Fibroblast of lung (primary cell): ENCODE measurements around the gene PRKCH. TPM values are rescaled to one million over a fixed set of nuclear protein-coding genes. Genes with fewer than 3 reads are reported as not detected.

Experiments
- DNase-seq, 2 donors: peaks; one replicate each; pipeline versions ENCODE4 v3.0.0 to v3.0.0-alpha.2; 2010; ENCODE audit warnings: low read depth in 2 of 2
- H2AFZ ChIP-seq: 2 replicates; pipeline ENCODE4 v1.5.1; 2012; ENCODE audit warnings: low read length, control low read depth, inconsistent platforms
- H3K27ac ChIP-seq: 2 replicates; pipeline ENCODE4 v1.5.1; 2011; ENCODE audit warnings: low read length, control low read depth; ENCODE audit not compliant: insufficient read depth
- H3K27me3 ChIP-seq: 2 replicates; pipeline ENCODE4 v1.5.1; 2011; ENCODE audit warnings: mild to moderate bottlenecking, low read length; ENCODE audit not compliant: control insufficient read depth, insufficient read depth
- H3K36me3 ChIP-seq: 2 replicates; pipeline ENCODE4 v1.5.1; 2011; ENCODE audit warnings: low read length; ENCODE audit not compliant: control insufficient read depth, insufficient read depth
- H3K4me1 ChIP-seq: 2 replicates; pipeline ENCODE4 v1.5.1; 2011; ENCODE audit warnings: low read length; ENCODE audit not compliant: control insufficient read depth, insufficient read depth; ENCODE audit errors: extremely low read depth
- H3K4me2 ChIP-seq: 2 replicates; pipeline ENCODE4 v1.5.1; 2011; ENCODE audit warnings: low read length, control low read depth; ENCODE audit not compliant: insufficient read depth; ENCODE audit errors: extremely low read depth
- H3K4me3 ChIP-seq, 4 experiments: fragments of 200-600 bp in 1 of 4; sonication (generic) in 1 of 4; replicated peaks in 1 of 4; 2 replicates each; pipeline ENCODE4 v1.5.1; 2011 to 2016; ENCODE audit warnings: low read length in 4 of 4, low read depth in 3 of 4, mild to moderate bottlenecking in 3 of 4, control low read depth in 2 of 4, inconsistent platforms in 1 of 4, mixed read lengths in 1 of 4; ENCODE audit not compliant: insufficient read depth in 1 of 4; ENCODE audit errors: control extremely low read depth in 1 of 4
- H3K79me2 ChIP-seq: 2 replicates; pipeline ENCODE4 v1.5.1; 2012; ENCODE audit warnings: mild to moderate bottlenecking, low read length, inconsistent platforms; ENCODE audit not compliant: control insufficient read depth, insufficient read depth
- H3K9ac ChIP-seq: 2 replicates; pipeline ENCODE4 v1.5.1; 2011; ENCODE audit warnings: mild to moderate bottlenecking, low read length, control low read depth; ENCODE audit not compliant: insufficient read depth
- H3K9me3 ChIP-seq: 2 replicates; pipeline ENCODE4 v1.5.1; 2012; ENCODE audit warnings: low read depth, low read length; ENCODE audit not compliant: control insufficient read depth, insufficient read depth
- H4K20me1 ChIP-seq: 2 replicates; pipeline ENCODE4 v1.5.1; 2011; ENCODE audit warnings: low read length; ENCODE audit not compliant: control insufficient read depth, insufficient read depth; ENCODE audit errors: extremely low read depth
- EZH2 ChIP-seq: IDR thresholded peaks from 2 replicates; pipeline ENCODE4 v1.5.1; 2012; ENCODE audit warnings: low read length, control low read depth, mild to moderate bottlenecking; ENCODE audit errors: missing control alignments
- polyA plus RNA-seq, 2 donors: library from polyadenylated mRNA; depleted of rRNA in 1 of 2; stranded (reverse) in 1 of 2; unstranded in 1 of 2; fragments of >200 nt; gene quantifications; 2 replicates each; pipeline ENCODE4 v1.2.1, GENCODE V29; 2011 to 2012; ENCODE audit warnings: missing spikeins in 1 of 2
- total RNA-seq: library from RNA; depleted of rRNA; stranded (reverse); fragments of >200 nt; gene quantifications from 2 replicates; pipeline ENCODE4 v1.2.1, GENCODE V29; 2014
- TF ChIP-seq, protein P1 (sequence below), 2 donors: IDR thresholded peaks in 1 of 2; conservative IDR thresholded peaks in 1 of 2; 1 replicate in 1 of 2; 2 replicates in 1 of 2; pipeline ENCODE4 v1.5.1; 2011 to 2012; ENCODE audit warnings: low read length in 2 of 2, control low read depth in 1 of 2, inconsistent platforms in 1 of 2, low read depth in 1 of 2, mild to moderate bottlenecking in 1 of 2

Gene PRKCH
- total and polyA plus RNA-seq, 2 donors (not counting 1 experiment from before 2014, with no cell fraction given), result 2.9 to 5.4 TPM

DNA sequence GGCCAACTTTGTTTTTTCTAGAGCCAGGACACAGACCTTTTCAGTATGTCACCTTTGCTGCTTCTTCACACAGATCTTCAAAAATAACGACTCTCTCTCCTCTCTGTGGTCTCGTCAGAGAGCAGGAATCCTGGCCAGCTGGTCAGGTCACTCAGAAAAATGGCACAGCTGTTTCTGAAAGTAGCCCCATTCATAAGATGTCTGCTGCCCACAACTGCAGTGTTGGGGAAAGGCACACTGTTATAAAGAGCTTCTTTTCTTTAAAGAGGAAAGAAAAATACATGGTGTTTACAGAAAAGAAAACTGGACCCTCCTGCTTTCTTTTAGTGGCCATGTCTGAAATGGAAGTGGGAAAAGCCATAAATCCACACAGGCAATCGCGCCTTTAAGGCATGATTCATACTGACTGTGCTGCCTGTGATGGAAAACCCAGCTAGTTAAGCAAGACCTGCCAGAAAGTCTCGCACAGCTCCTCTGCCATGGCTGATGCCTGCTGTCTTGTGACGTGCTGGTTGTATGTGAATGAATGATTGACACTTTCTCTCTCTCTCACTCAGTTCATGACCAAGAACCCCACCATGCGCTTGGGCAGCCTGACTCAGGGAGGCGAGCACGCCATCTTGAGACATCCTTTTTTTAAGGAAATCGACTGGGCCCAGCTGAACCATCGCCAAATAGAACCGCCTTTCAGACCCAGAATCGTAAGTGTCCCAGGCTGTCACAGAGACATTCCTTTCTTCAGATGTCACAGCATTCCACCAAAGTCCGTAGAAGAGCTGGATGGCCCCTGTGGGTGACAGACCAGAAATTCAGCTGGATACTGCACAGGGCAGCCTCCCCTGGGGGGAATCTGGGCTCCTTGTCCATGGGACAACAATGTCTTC lies 226.0 kb downstream of the PRKCH start:
- Histone ChIP-seq H3K4me2 (peak overlapping the region; percentile 13), H3K9ac (peak overlapping the region; percentile 28), H3K36me3 (no peaks in the 10 kb centered on the region), H3K79me2 (no peaks in the 10 kb centered on the region), H3K4me1 (peaks cover 21% of the 10 kb centered on the region), H4K20me1 (no peaks in the 10 kb centered on the region), H3K9me3 (no peaks in the 10 kb centered on the region), H3K4me3 (no peak overlapping the region), H3K27me3 (no peaks in the 10 kb centered on the region), H3K27ac (peak overlapping the region; percentile 82), H2AFZ (no peak overlapping the region)
- TF ChIP-seq, protein P1, sequence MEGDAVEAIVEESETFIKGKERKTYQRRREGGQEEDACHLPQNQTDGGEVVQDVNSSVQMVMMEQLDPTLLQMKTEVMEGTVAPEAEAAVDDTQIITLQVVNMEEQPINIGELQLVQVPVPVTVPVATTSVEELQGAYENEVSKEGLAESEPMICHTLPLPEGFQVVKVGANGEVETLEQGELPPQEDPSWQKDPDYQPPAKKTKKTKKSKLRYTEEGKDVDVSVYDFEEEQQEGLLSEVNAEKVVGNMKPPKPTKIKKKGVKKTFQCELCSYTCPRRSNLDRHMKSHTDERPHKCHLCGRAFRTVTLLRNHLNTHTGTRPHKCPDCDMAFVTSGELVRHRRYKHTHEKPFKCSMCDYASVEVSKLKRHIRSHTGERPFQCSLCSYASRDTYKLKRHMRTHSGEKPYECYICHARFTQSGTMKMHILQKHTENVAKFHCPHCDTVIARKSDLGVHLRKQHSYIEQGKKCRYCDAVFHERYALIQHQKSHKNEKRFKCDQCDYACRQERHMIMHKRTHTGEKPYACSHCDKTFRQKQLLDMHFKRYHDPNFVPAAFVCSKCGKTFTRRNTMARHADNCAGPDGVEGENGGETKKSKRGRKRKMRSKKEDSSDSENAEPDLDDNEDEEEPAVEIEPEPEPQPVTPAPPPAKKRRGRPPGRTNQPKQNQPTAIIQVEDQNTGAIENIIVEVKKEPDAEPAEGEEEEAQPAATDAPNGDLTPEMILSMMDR (conservative IDR thresholded peaks at IDR 0.05 in 1 of 2, IDR thresholded peaks at IDR 0.05 in 1 of 2; ENCODE audit: low read depth in 1 of 2, low read length in 2 of 2), result no peak
- no peak for TF ChIP-seq EZH2
- peak; percentile 92 to 94 for DNase-seq

DNA sequence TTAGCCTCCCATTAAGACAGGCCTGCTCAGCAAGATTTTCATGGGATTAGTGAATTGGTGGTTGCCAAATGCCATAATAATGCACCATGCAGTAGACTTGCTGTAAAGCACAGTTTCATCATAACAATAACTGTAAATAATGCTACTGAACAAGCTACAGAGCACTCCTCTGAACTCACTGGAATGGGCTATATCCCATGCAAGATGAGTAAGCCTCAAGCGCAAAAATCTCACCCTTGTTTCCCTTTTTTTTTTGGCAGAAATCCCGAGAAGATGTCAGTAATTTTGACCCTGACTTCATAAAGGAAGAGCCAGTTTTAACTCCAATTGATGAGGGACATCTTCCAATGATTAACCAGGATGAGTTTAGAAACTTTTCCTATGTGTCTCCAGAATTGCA lies 228.0 kb downstream of the PRKCH start:
- Histone ChIP-seq H3K4me2 (no peak overlapping the region), H3K9ac (no peak overlapping the region), H3K36me3 (no peaks in the 10 kb centered on the region), H4K20me1 (no peaks in the 10 kb centered on the region), H2AFZ (no peak overlapping the region), H3K4me3 (no peak overlapping the region), H3K79me2 (no peaks in the 10 kb centered on the region), H3K4me1 (peaks cover 22% of the 10 kb centered on the region), H3K9me3 (no peaks in the 10 kb centered on the region), H3K27ac (peak overlapping the region; percentile 22), H3K27me3 (no peaks in the 10 kb centered on the region)
- DNase-seq, result peak; percentile 48 to 63
- no peak for TF ChIP-seq EZH2
- TF ChIP-seq, protein P1 (conservative IDR thresholded peaks at IDR 0.05 in 1 of 2, IDR thresholded peaks at IDR 0.05 in 1 of 2; ENCODE audit: low read depth in 1 of 2, low read length in 2 of 2), result no peak

DNA sequence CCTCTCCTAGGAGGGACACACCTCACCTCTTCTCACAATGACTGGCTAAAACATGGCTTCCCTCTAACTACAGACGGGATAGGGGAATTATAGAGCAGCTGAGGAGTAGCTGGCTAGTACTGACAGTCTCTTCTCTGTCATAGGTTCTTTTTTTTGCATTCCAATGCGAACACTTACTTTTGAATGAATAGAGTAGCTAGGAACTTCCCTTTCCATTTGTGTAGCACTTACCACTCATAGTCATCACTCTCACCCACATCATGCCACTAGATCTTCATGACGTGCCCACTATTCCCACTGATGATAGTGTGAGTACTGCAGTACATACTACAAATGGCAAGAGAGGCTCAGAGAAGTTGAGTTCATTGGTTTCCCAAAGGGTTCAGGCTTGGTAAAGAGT lies 230.0 kb downstream of the PRKCH start:
- no peaks in the 10 kb centered on the region for H3K36me3 ChIP-seq
- no peak for TF ChIP-seq EZH2
- TF ChIP-seq, protein P1 (conservative IDR thresholded peaks at IDR 0.05 in 1 of 2, IDR thresholded peaks at IDR 0.05 in 1 of 2; ENCODE audit: low read depth in 1 of 2, low read length in 2 of 2), result no peak
- no peak for DNase-seq
- no peak overlapping the region for H3K4me3 ChIP-seq
- no peak overlapping the region for H2AFZ ChIP-seq
- peaks cover 35% of the 10 kb centered on the region for H3K4me1 ChIP-seq
- no peak overlapping the region for H3K27ac ChIP-seq
- no peaks in the 10 kb centered on the region for H3K9me3 ChIP-seq
- no peaks in the 10 kb centered on the region for H3K79me2 ChIP-seq
- H3K4me2 ChIP-seq, result no peak overlapping the region
- H3K9ac ChIP-seq, result no peak overlapping the region
- no peaks in the 10 kb centered on the region for H3K27me3 ChIP-seq
- H4K20me1 ChIP-seq, result no peaks in the 10 kb centered on the region
